ENCODE data around the gene CD5L.

- TF ChIP-seq EZH2 (IDR thresholded peaks at IDR 0.05; ENCODE audit: borderline replicate concordance, low read depth, low read length, severe bottlenecking) (no peak), CTCF (IDR thresholded peaks at IDR 0.05; ENCODE audit: borderline replicate concordance, extremely low read depth, low read length, poor library complexity, severe bottlenecking) (no peak)
Measured at GRCh38 chr1:157882580-157882979, 41.0 kb upstream of the CD5L start.

Measured in DND-41 (cell line).